Activated naive CD8-positive, alpha-beta T cell treated with anti-CD3 and anti-CD28 coated beads for 36 hours (primary cell): ENCODE data around the gene ADAMTSL3. TPM values are rescaled to one million over a fixed set of nuclear protein-coding genes. Genes with fewer than 3 reads are reported as not detected.
"Not testable (repeated sequence)": the region's sequence is repeated elsewhere in the genome, so short reads cannot be mapped to it uniquely, and the experiment has no call there.

Source experiments
- DNase-seq: peaks from one replicate; pipeline ENCODE4 v3.0.0; 2021
- H3K27ac Mint-ChIP-seq: one replicate; pipeline ENCODE4 v1.8.0; 2022; ENCODE audit warnings: mild to moderate bottlenecking, moderate library complexity, mixed read lengths
- H3K27me3 Mint-ChIP-seq: one replicate; pipeline ENCODE4 v1.8.0; 2022; ENCODE audit warnings: mild to moderate bottlenecking, mixed read lengths
- H3K36me3 Mint-ChIP-seq: one replicate; pipeline ENCODE4 v1.8.0; 2021; ENCODE audit warnings: mild to moderate bottlenecking, mixed read lengths
- H3K4me1 Mint-ChIP-seq: one replicate; pipeline ENCODE4 v1.8.0; 2021; ENCODE audit warnings: mixed read lengths
- H3K4me3 Mint-ChIP-seq: one replicate; pipeline ENCODE4 v1.8.0; 2022; ENCODE audit warnings: mild to moderate bottlenecking, moderate library complexity, mixed read lengths
- H3K9me3 Mint-ChIP-seq: one replicate; pipeline ENCODE4 v1.8.0; 2022; ENCODE audit warnings: mixed read lengths
- total RNA-seq, 2 experiments: library from RNA; stranded (reverse); gene quantifications; one replicate each; pipeline ENCODE4 v1.2.3, GENCODE V29; 2021

The ADAMTSL3 gene
- total RNA-seq, 2 experiments from 2014 or later, result not detected

DNA sequence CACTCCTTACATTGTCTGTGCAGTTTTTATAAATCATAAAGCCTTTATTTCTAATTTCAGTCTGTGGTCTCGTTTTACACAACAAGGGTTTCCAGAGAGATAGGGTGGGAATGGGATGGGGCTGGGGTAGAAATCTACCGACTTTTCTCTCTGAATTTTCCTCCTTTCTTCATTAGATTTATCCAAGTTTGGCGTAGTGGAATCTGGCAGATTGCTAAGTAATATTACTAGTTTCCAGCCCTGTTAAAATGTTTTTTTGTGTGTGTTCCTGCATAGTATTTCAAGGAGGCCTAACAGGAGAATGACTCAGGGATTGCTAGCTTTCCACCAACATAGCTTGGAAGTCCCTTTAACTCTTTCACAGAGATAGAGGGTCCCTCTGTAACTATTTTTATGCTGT is 396.2 kb downstream of the ADAMTSL3 start:
- DNase-seq, result no peak
- no peaks in the 10 kb centered on the region for H3K36me3 Mint-ChIP-seq
- no peak overlapping the region for H3K4me3 Mint-ChIP-seq
- H3K27me3 Mint-ChIP-seq, result no peaks in the 10 kb centered on the region
- no peak overlapping the region for H3K27ac Mint-ChIP-seq
- H3K4me1 Mint-ChIP-seq, result no peaks in the 10 kb centered on the region
- peaks cover 20% of the 10 kb centered on the region for H3K9me3 Mint-ChIP-seq

DNA sequence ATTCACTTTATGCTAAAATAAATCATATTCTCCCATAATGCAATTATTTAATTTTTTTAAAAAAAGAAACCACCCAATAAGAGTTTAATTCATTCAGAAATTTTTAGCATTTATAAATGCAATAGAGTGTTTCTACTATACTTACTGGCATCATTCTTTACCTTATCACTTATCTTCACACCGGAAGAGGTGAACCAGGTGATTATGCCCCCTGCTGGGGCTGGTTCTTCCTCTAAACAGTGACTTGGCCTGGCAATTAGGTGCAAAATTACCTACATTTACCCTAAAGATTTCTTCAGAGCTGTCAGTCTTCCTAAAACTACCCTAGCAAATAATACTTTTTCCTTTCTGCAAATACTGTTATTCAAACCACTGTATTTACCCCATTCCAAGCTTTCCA is 397.2 kb downstream of the ADAMTSL3 start:
- H3K4me3 Mint-ChIP-seq, result not testable (repeated sequence)

DNA sequence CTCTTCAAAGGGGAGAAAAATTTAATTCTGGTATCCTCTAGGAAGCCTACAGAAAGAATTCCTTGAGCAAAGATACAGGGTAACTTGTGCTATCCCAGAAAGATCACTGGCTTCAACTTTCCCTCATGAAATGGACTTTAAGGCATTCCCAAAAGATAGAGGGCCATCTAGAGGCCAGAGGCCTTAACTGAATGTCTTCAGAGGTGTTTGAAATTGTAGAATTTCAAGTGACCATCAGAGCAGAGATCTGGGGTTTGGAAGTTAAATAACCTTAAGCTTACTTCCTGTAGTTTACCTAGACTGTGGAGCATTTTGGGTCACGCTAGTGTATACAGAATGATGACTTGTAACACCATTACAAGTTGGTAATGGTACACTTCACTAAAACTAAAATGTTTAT is 400.6 kb downstream of the ADAMTSL3 start:
- not testable (repeated sequence) for H3K36me3 Mint-ChIP-seq, DNase-seq, H3K4me3 Mint-ChIP-seq, H3K27ac Mint-ChIP-seq, H3K27me3 Mint-ChIP-seq, H3K4me1 Mint-ChIP-seq
- H3K9me3 Mint-ChIP-seq, result peaks cover 15% of the 10 kb centered on the region

More for the DNA sequence above, 397.2 kb downstream of the ADAMTSL3 start:
- H3K36me3 Mint-ChIP-seq, H3K4me1 Mint-ChIP-seq, H3K27me3 Mint-ChIP-seq, H3K27ac Mint-ChIP-seq, DNase-seq: not testable (repeated sequence)
- peaks cover 17% of the 10 kb centered on the region for H3K9me3 Mint-ChIP-seq

DNA sequence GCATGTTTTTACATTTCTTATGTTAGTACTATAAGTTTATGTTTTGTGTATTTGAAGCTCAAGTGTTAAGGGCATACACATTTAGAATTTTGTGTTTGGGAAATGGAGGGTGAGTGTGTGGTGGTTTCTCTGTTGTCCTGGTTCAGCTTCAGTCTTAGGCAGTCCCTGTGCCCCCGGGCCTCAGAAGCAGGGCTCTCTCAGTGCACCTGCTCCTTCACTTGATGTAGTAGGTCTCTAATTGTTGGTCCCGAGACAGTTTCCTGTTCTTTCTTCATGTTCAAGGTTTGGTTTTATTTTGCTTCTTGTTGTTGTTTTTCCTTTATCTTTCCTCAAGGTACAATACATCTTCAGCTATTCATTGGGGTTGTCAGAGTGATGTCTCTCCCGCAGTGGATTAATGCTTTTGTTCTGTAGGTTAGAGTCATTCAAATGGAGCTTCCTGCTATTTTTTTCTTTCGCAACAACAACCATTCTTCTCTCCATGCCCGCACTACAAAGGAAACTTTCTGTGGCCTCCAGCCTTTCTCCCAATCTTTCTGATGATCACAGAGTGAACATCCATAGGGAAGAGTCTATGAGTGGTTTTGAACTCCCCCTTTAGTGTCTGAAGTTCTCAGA is 403.9 kb downstream of the ADAMTSL3 start:
- Mint-ChIP-seq H3K27me3 (no peaks in the 10 kb centered on the region), H3K27ac (no peak overlapping the region), H3K4me3 (no peak overlapping the region), H3K36me3 (no peaks in the 10 kb centered on the region), H3K9me3 (peaks cover 15% of the 10 kb centered on the region), H3K4me1 (no peaks in the 10 kb centered on the region)
- no peak for DNase-seq

DNA sequence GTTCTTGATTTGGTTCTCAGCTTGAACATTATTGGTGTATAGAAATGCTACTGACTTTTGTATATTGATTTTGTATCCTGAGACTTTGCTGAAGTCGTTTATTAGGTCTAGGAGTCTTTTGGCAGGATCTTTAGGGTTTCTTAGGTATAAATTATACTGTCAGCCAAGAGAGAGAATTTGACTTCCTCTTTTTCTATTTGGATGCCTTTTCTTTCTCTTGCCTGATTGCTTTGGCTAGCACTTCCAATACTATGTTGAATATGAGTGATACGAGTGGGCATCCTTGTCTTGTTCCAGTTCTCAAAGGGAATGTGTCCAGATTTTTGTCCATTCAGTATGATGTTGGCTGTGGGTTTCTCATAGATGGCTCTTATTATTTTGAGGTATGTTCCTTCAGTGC is 409.8 kb downstream of the ADAMTSL3 start:
- not testable (repeated sequence) for H3K27ac Mint-ChIP-seq, H3K4me1 Mint-ChIP-seq, DNase-seq, H3K4me3 Mint-ChIP-seq, H3K27me3 Mint-ChIP-seq, H3K36me3 Mint-ChIP-seq
- H3K9me3 Mint-ChIP-seq, result peaks cover 15% of the 10 kb centered on the region

DNA sequence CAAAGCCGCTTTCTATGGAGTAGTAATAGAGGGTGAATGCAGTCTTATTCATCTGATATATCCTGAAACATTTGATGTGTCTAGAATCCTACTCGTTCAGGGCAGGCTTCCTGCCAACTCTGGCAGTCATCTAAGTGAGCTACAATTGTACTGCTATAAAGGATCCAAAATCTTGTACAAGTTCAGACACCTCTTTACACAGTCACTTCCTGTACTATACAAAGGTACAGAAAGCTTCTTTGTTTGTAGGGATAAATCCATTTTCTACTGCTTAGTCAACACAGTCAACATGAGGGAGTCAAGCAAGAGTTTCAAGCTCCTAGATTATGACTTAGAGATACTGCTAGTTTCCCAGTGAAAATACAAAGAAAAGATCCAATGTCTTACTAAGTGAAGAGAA is 414.8 kb downstream of the ADAMTSL3 start:
- not testable (repeated sequence) for H3K4me1 Mint-ChIP-seq, H3K27ac Mint-ChIP-seq, H3K9me3 Mint-ChIP-seq, H3K4me3 Mint-ChIP-seq, DNase-seq, H3K36me3 Mint-ChIP-seq
- H3K27me3 Mint-ChIP-seq, result peaks cover 21% of the 10 kb centered on the region

DNA sequence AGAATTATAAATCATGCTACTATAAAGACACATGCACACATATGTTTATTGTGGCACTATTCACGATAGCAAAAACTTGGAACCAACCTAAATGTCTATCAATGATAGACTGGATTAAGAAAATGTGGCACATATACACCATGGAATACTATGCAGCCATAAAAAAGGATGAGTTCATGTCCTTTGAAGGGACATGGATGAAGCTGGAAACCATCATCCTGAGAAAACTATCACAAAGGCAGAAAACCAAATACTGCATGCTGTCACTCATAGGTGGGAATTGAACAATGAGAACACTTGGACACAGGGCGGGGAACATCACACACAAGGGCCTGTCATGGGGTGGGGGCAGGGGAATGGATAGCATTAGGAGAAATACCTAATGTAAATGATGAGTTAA is 424.1 kb downstream of the ADAMTSL3 start:
- H3K4me1 Mint-ChIP-seq, result not testable (repeated sequence)
- peaks cover 81% of the 10 kb centered on the region for H3K27me3 Mint-ChIP-seq

DNA sequence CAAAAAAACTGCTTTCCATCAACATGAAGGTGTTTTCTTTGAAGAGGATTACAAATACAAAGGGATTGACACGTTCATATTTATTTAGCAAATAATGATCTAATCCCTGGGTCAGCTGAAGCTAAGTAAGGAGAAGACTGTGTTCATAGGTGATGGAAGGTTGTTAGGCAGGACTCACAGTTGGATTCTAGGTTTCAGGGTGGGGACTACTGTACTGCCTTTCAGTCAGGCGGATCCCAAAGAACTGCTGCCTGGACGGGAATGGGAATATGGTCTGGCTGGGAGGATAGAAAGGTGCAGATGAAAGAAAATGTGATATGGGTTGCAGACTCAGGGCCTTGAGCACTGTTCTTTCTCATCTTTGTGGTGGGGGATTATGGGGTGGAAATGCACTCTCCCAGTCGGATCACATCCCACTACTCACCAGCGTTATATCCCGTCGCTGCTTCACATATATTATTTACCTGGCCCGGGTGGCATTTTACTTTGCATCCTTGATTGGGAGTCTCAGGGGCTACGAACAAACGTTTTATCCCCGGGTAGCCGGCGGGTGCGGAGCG is 425.5 kb downstream of the ADAMTSL3 start:
- peak overlapping the region; percentile 77 for H3K4me3 Mint-ChIP-seq
- H3K9me3 Mint-ChIP-seq, H3K27ac Mint-ChIP-seq, DNase-seq, H3K4me1 Mint-ChIP-seq, H3K36me3 Mint-ChIP-seq: not testable (repeated sequence)
- peaks cover 84% of the 10 kb centered on the region for H3K27me3 Mint-ChIP-seq

More for the DNA sequence above, 424.1 kb downstream of the ADAMTSL3 start:
- H3K9me3 Mint-ChIP-seq, H3K27ac Mint-ChIP-seq, H3K36me3 Mint-ChIP-seq, H3K4me3 Mint-ChIP-seq, DNase-seq: not testable (repeated sequence)

DNA sequence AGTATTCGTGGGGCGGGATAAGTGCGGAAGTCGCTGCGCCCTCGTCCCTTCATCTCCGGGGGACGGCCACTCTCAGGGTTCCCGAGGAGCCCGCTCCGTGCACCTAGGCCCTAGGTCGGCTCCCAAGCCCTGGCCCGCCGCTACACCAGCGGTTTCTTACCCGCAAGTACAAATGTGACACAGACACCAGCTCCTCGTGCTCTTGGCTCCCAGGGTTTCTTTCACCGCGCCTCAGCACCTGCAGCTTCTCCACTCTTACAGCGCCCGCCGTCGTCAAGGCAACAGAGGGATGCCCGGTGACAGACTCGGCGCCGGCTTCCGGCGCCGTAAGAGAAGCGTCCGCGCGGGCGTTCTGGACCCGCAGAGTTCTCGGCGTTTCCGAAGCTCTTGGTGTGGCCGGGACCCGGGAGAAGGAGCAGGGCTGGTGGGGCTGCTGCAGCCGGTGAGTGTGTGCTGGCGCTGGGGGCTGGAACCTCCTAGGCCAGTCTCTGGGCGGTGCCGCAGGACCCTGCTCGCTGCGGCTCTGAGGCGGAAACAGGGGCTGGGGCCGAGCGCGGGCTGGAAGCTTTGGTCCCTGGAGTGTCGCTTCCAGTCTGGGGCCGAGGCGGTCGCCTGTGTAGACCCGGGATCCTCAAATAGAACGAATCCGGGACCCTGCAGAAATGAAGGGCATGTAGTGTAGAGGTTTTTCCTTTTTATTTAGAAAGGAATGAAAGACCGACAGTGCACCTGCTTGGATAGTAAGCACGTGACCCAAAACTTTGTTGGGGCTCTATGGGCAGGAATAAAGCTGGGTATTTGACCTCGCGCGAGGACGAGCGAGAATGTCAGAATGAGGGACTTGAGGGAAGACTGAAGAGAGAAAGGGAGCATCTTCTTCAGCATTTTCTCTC is 426.2 kb downstream of the ADAMTSL3 start:
- Mint-ChIP-seq H3K4me3 (peak overlapping the region; percentile 77), H3K27ac (no peak overlapping the region), H3K36me3 (no peaks in the 10 kb centered on the region), H3K9me3 (no peaks in the 10 kb centered on the region), H3K27me3 (peaks cover 83% of the 10 kb centered on the region), H3K4me1 (peaks cover 5% of the 10 kb centered on the region)
- peak; percentile 66 for DNase-seq

DNA sequence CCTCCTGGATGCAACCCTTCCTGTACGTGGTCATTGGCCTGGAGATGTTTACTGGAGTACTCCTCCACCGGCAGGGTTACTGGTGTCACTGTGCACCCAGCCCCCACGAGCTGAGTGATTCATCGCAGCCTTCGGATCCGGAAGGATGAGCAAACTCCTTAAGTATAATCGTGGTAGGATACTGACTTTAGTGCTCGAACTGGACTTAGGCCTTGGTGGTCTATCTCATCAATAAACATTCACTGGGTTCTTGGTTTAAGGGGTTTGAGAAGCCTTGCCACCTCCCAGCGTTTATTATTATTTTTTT is 426.8 kb downstream of the ADAMTSL3 start:
- H3K27ac Mint-ChIP-seq, DNase-seq, H3K4me1 Mint-ChIP-seq, H3K36me3 Mint-ChIP-seq, H3K9me3 Mint-ChIP-seq: not testable (repeated sequence)
- Mint-ChIP-seq H3K27me3 (peaks cover 80% of the 10 kb centered on the region), H3K4me3 (peak overlapping the region; percentile 77)

DNA sequence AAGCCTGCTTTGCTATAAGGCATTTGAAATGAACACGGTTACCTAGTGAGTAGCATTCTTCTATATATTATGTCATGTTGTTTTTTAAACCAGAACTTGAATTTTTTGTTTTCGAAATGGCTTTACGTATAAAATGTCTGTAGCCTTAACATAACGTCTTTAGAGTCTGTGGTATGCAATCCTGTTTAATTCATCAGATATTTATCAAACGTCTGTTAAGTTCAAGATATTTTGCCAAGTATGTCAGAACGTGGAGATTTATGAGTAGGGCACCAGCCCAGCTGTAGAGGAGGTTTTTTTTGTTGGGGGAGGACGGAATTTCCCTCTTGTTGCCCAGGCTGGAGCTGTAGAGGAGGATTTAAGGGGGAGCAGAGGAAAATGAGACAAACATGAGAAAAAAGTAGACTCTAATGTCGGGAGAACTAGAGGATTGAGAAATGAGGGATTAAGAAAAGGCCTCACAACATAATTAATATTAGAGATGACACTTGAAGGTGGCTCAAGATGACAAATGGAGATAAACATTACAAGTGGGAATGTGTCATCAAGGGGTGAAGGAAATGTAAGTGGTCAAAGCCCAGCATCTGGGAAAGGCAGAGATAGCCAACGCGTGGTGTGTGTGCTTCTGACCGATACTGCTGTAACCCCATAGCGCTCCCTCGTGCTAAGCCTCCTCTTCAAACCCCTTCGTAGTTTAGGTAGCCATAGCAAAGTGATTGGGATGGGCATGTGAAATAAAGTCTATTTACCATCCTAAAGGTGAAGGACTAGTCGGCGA is 427.7 kb downstream of the ADAMTSL3 start:
- Mint-ChIP-seq H3K9me3 (no peaks in the 10 kb centered on the region), H3K27me3 (peaks cover 74% of the 10 kb centered on the region), H3K27ac (no peak overlapping the region), H3K36me3 (no peaks in the 10 kb centered on the region), H3K4me1 (peaks cover 5% of the 10 kb centered on the region), H3K4me3 (no peak overlapping the region)
- no peak for DNase-seq

DNA sequence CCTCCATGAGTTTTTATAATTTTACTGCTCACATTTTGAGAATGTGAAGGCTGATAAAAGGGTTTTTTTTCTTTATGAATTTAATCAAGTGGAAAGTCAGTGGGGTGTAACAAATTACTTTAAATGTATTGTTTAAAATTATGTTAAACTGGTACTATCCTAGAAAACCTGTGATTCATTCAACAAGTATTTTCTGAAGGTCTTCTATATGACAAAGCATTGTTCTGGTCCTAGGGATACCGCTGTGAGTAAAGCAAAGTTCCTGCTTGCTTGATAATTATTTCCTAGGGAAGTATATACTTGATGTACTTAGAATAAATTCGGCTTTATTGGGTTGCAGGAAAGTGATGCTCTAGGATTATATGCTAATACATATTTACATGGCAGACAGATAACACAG is 428.8 kb downstream of the ADAMTSL3 start:
- Mint-ChIP-seq H3K27me3 (peaks cover 64% of the 10 kb centered on the region), H3K4me3 (no peak overlapping the region), H3K9me3 (no peaks in the 10 kb centered on the region), H3K36me3 (no peaks in the 10 kb centered on the region), H3K27ac (no peak overlapping the region), H3K4me1 (peaks cover 5% of the 10 kb centered on the region)
- DNase-seq, result no peak

DNA sequence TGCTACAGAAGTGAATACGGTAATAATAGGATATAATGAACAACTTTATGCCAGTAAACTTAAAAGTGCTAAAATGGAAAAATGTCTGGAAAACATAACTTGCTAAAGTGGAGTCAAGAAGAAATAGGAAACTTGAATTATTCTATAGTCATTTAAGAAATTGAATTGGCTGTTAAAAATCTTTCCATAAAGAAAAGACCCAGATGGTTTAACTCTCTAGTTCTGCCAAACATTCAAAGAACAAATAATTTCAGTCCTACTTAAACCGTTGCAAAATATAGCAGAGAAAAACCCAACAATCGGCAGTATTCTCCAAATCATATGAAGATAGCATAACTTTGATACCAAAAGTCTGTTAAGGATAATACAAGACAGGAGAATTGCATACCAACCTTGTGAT is 432.1 kb downstream of the ADAMTSL3 start:
- H3K27me3 Mint-ChIP-seq, result peaks cover 33% of the 10 kb centered on the region
- not testable (repeated sequence) for H3K4me1 Mint-ChIP-seq, H3K36me3 Mint-ChIP-seq, H3K9me3 Mint-ChIP-seq, H3K27ac Mint-ChIP-seq, H3K4me3 Mint-ChIP-seq, DNase-seq
